ENCODE data around the gene EFR3B.
A peak's percentile ranks its signal among the peaks of the same experiment; 100 is the strongest.

EFR3B gene

DNA sequence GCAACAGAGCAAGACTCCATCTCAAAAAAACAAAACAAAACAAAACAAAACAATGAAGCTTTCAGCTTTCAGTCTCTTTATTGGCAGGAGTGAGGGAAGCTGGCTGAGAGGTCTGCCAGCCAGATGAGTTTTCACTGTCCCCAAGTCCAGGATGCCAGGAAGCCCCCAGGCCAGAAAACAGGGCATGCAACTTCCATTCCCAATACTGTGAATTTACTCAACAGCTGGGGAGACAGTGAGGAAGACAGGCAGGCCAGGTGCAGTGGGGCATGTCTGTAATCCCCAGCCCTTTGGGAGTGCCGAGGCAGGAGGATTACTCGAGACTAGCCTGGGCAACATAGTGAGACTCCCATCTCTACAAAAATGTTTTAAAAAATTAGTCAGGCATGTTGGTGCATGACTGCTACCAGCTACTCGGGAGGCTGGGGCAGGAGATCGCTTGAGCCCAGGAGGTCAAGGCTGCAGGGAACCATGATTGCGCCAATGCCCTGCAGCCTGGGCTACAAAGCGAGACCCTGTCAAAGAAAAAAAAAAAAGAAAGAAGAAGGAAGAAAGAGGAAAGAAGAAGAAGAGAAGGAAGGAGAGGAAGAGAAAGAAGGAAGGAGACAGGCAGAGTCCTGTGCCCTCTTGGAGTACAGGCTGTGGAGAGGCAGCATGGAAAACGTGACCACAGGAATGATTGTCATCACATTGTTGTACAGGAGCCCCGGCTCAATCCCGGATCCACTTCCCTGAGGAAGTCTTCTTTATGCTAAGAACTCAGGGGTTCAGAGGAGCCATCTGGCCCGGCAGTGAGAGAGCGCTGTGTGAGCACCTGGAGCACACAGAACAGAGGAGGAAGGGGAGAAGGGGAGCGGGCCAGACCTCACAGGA is 155.7 kb downstream of the EFR3B start:
- Histone ChIP-seq H3K4me1 (peaks cover 39% of the 10 kb centered on the region), H3K4me2 (peak overlapping the region; percentile 38), H3K27ac (no peak overlapping the region), H3K9ac (no peak overlapping the region), H4K20me1 (no peaks in the 10 kb centered on the region), H3K27me3 (no peaks in the 10 kb centered on the region), H3K4me3 (no peak overlapping the region), H3K36me3 (no peaks in the 10 kb centered on the region), H3K9me3 (no peaks in the 10 kb centered on the region)
- TF ChIP-seq Cebpa-rat (IDR thresholded peaks at IDR 0.05): no peak

DNA sequence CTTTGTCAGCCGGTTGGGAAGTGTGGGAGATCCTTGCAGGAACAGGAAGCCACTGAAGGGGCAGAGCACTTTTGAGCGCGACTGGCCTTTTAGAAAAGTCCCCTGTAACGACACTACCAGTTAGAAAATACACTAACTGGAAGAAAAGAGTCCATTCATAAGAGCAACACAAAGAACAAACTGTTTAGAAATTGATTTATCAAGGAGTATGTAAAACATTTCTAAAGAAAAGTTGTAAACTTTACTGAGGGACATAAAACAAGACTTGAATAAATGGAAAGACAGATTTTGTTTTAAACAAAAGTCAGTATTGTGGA is 156.3 kb downstream of the EFR3B start:
- Histone ChIP-seq H4K20me1 (no peaks in the 10 kb centered on the region), H3K9me3 (no peaks in the 10 kb centered on the region), H3K4me3 (no peak overlapping the region), H3K4me1 (peaks cover 42% of the 10 kb centered on the region), H3K9ac (no peak overlapping the region), H3K27me3 (peaks cover 1% of the 10 kb centered on the region; the same call in 1 of the 2 replicates), H3K4me2 (peak overlapping the region; percentile 38), H3K27ac (no peak overlapping the region), H3K36me3 (no peaks in the 10 kb centered on the region)
- TF ChIP-seq Cebpa-rat (IDR thresholded peaks at IDR 0.05): no peak

DNA sequence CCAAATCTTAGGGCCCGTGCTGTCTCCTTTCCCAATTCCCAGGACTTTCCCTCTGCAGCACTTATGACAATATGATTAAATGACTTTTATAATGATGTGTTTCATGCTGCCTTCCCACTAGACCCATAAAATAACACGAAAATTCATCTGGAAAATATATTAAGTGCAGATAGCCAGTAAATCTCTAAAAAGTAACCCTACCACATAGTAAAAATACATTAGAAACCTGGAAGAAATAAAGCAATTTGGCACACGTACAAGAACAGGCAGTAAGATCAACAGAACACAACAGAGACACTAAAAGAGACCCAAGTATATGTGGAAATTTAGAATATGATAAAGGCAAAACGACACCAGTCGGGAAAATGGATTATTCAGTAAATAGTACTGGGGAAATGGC is 156.7 kb downstream of the EFR3B start:
- Histone ChIP-seq H3K9ac (no peak overlapping the region), H3K9me3 (no peaks in the 10 kb centered on the region), H3K4me3 (no peak overlapping the region), H3K27ac (no peak overlapping the region), H3K27me3 (peaks cover 5% of the 10 kb centered on the region), H4K20me1 (no peaks in the 10 kb centered on the region), H3K4me2 (no peak overlapping the region), H3K4me1 (peaks cover 47% of the 10 kb centered on the region), H3K36me3 (no peaks in the 10 kb centered on the region)
- no peak for TF ChIP-seq Cebpa-rat (IDR thresholded peaks at IDR 0.05)

DNA sequence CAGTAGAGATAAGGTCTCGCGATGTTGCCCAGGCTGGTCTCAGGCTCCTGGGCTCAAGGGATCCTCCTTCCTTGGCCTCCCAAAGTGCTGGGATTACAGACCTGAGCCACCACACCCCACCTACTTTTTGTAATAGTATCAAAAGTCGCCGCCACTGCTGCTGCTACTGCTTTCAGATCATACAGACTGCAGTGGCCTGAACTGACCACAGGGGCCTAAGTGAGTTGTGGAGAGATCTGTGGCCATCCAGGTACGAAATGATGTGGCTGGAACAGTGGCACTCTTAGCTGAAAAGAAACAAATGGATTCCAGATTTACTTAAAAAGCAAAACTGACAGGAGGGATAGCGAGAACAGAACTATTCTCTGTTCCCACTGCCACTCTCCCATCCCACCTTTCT is 159.4 kb downstream of the EFR3B start:
- H4K20me1 ChIP-seq: no peaks in the 10 kb centered on the region
- H3K4me3 ChIP-seq: no peak overlapping the region
- H3K9ac ChIP-seq: no peak overlapping the region
- no peaks in the 10 kb centered on the region for H3K36me3 ChIP-seq
- H3K27ac ChIP-seq: no peak overlapping the region; the same call in 1 of the 2 replicates
- no peak for TF ChIP-seq Cebpa-rat (IDR thresholded peaks at IDR 0.05)
- no peaks in the 10 kb centered on the region for H3K9me3 ChIP-seq
- peak overlapping the region; percentile 76 for H3K4me2 ChIP-seq
- peaks cover 17% of the 10 kb centered on the region for H3K27me3 ChIP-seq
- H3K4me1 ChIP-seq: peaks cover 60% of the 10 kb centered on the region

DNA sequence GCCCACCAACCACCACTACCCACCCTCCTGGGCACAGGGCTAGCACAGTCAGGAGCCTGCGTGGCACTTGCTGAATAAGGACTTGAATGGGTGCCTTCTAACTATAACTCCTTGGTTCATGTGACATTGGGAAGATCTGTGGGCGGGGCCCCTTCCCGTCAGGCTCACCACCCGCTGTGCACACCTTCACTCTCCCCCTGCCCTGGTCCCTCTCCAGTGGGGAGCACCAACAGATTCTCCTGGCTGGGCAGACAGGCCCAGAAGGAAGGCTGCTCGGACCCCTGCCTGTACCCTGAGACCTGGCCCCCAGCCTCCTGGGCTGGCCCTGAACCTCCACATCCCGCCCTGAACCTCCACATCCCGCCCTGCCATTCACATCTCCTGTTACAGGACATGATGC is 159.9 kb downstream of the EFR3B start:
- TF ChIP-seq Cebpa-rat (IDR thresholded peaks at IDR 0.05): no peak
- H3K4me3 ChIP-seq: no peak overlapping the region
- peak overlapping the region; percentile 76 for H3K4me2 ChIP-seq
- peaks cover 61% of the 10 kb centered on the region for H3K4me1 ChIP-seq
- no peak overlapping the region for H3K27ac ChIP-seq
- peaks cover 17% of the 10 kb centered on the region for H3K27me3 ChIP-seq
- no peaks in the 10 kb centered on the region for H4K20me1 ChIP-seq
- no peak overlapping the region for H3K9ac ChIP-seq
- H3K9me3 ChIP-seq: no peaks in the 10 kb centered on the region
- H3K36me3 ChIP-seq: no peaks in the 10 kb centered on the region

DNA sequence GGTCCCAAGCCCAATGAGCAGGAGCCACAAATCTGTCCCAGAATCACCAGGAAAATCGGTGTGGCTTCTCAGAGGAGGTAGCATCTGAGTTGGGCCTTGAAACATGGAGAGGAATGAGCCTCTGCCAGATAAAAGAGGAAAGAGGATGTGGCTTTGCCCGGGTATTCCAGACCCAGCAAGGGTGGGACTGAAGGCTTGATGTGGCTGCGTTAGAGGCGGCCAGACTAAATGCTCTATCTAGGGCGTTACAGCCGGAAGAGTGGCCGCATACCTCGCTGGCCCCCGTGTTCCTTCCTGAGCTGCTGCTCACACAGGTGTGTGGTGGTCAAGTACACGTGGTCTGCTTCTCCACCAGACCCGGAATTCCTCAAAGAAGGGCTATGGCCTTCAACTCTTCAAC is 160.4 kb downstream of the EFR3B start:
- Histone ChIP-seq H4K20me1 (no peaks in the 10 kb centered on the region), H3K9me3 (no peaks in the 10 kb centered on the region), H3K4me3 (no peak overlapping the region), H3K4me1 (peaks cover 61% of the 10 kb centered on the region), H3K36me3 (no peaks in the 10 kb centered on the region), H3K27ac (no peak overlapping the region), H3K9ac (no peak overlapping the region), H3K27me3 (peaks cover 17% of the 10 kb centered on the region), H3K4me2 (peak overlapping the region; percentile 76)
- no peak for TF ChIP-seq Cebpa-rat (IDR thresholded peaks at IDR 0.05)

DNA sequence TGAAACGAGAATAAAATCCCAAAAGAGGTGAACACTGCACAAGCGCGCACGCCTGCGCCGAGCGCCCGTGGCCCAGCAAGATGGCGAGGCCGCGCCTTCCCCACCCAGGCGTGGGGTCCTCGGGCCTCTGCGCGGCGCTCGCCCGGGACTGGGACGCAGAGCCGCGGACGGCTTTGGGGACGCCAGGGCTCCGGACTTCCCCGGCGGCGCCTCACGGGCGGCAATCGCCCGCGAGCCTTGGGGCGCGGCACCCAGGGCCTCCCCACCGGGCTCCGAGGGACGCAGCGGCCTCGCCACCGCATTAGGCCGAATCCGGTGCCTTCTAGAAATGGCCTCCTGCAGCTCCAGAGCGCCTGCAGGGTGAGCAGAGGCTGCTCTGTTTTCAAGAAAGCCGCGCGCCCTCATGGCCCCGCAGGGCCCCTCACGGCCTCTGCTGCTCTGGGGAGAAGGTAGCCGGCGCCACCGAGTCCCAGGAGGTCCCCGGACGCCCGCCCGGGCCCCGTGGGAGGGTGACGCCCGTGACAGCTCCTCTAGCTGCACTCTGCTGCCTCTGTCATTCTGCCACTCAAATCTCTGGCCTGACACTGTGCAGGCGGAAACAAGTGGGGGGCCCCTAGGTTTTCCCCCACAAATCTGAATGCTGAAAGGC is 162.4 kb downstream of the EFR3B start:
- peak overlapping the region; percentile 44; the same call in 1 of the 2 replicates for H3K27ac ChIP-seq
- peak overlapping the region; percentile 87 for H3K4me2 ChIP-seq
- peaks cover 72% of the 10 kb centered on the region for H3K4me1 ChIP-seq
- no peak for TF ChIP-seq Cebpa-rat (IDR thresholded peaks at IDR 0.05)
- no peak overlapping the region for H3K9ac ChIP-seq
- peaks cover 17% of the 10 kb centered on the region for H3K27me3 ChIP-seq
- H3K9me3 ChIP-seq: no peaks in the 10 kb centered on the region
- H3K36me3 ChIP-seq: no peaks in the 10 kb centered on the region
- H4K20me1 ChIP-seq: no peaks in the 10 kb centered on the region
- peak overlapping the region; percentile 46 for H3K4me3 ChIP-seq

DNA sequence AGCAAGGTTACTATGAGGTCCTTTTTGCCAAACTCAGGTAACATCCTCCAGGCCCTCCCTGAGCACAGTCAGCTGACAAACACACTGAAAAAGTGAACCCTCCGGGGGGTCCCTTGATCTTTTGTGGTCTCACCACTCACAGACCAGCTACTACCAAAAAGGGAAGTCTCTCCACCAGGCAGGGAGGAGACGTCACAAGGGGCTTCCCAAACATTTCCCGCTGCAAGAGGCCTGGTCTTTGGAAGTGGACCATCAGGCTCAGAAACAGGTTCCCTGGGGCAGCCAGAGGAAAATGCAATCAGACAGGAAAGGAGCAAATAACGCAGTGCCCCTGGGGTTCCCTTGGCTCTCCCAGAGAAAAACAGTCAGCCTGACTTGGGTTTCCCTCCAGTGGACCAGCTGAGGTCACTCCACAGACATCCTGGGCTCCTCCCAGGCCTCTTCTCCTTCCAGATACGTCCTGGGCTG is 165.2 kb downstream of the EFR3B start:
- Histone ChIP-seq H3K4me1 (peaks cover 91% of the 10 kb centered on the region), H3K27me3 (peaks cover 17% of the 10 kb centered on the region), H3K36me3 (no peaks in the 10 kb centered on the region), H4K20me1 (no peaks in the 10 kb centered on the region), H3K4me2 (peak overlapping the region; percentile 71), H3K4me3 (no peak overlapping the region), H3K9me3 (no peaks in the 10 kb centered on the region), H3K9ac (no peak overlapping the region), H3K27ac (0 out of 2 replicates have a peak overlapping the region, but pooled peaks have one; percentile 5)
- no peak for TF ChIP-seq Cebpa-rat (IDR thresholded peaks at IDR 0.05)

Measured in BLaER1 (cell line).